Measurements from ENCODE around the gene HIVEP2. TPM values are rescaled to one million over a fixed set of nuclear protein-coding genes. Genes with fewer than 3 reads are reported as not detected.

HIVEP2 gene
- total and polyA plus RNA-seq, 3 donors from 2014 or later, result 4.7 to 10.8 (median 10.7) TPM

DNA sequence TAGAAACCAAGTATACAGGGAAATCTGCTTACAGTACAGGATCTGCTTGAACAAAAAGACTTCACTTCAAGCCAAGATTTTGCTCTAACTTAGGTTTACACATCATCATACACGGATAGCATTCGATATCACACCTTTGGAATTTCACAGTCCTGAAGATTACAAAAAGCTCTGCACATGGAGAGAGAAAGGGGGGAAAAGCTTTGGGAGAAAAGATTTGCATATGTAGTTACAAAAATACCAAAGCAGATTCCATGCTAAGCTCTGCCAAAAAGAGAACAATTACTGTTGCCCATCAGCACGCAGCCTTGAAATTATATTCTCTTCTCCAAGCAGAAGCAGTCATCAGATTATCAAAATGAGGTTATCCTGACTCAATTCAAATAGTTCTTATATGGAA is 62.0 kb downstream of the HIVEP2 start:
- intact Hi-C loops (cut with DNase I; ENCODE audit: low total_unique reads), result no loop called here
- H3K4me1 ChIP-seq, result peaks cover 14% of the 10 kb centered on the region
- H3K27me3 ChIP-seq, result no peaks in the 10 kb centered on the region
- WGBS, 2 donors, result 61 to 64% methylated on average over 3 of the region's 3 CpGs
- H3K4me3 ChIP-seq, result no peak overlapping the region
- H3K36me3 ChIP-seq (ENCODE audit: low read depth, missing control alignments), result no peaks in the 10 kb centered on the region
- H3K27ac ChIP-seq, result no peak overlapping the region
- no peaks in the 10 kb centered on the region for H3K9me3 ChIP-seq
- no peak for TF ChIP-seq POLR2A (IDR thresholded peaks at IDR 0.05)
- TF ChIP-seq, protein P1, sequence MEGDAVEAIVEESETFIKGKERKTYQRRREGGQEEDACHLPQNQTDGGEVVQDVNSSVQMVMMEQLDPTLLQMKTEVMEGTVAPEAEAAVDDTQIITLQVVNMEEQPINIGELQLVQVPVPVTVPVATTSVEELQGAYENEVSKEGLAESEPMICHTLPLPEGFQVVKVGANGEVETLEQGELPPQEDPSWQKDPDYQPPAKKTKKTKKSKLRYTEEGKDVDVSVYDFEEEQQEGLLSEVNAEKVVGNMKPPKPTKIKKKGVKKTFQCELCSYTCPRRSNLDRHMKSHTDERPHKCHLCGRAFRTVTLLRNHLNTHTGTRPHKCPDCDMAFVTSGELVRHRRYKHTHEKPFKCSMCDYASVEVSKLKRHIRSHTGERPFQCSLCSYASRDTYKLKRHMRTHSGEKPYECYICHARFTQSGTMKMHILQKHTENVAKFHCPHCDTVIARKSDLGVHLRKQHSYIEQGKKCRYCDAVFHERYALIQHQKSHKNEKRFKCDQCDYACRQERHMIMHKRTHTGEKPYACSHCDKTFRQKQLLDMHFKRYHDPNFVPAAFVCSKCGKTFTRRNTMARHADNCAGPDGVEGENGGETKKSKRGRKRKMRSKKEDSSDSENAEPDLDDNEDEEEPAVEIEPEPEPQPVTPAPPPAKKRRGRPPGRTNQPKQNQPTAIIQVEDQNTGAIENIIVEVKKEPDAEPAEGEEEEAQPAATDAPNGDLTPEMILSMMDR (IDR thresholded peaks at IDR 0.05), result no peak
- DNase-seq, result no peak

DNA sequence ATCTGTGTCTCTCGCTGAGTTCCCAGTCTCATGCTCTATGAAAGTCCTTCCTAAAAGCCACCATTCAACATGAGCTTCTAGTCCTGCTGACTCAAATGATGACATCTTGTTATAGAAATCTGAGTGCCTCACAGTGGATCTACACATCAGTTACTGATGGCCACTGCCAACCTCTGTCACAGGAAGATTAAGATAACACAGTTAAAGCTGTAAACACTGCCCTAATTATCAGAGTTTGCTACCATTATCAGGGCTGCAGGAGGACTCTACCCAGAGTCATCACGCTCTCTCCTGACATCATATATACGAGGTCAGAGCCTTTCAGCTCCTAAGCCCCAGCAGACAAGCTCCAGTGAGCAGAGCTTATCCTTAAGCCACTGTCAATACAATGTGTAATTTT is 63.2 kb downstream of the HIVEP2 start:
- peaks cover 13% of the 10 kb centered on the region for H3K4me1 ChIP-seq
- H3K27ac ChIP-seq, result no peak overlapping the region
- no peaks in the 10 kb centered on the region for H3K27me3 ChIP-seq
- no peaks in the 10 kb centered on the region for H3K9me3 ChIP-seq
- no peaks in the 10 kb centered on the region for H3K36me3 ChIP-seq (ENCODE audit: low read depth, missing control alignments)
- DNase-seq, result no peak
- TF ChIP-seq POLR2A (IDR thresholded peaks at IDR 0.05), result no peak
- TF ChIP-seq, protein P1 (IDR thresholded peaks at IDR 0.05), result no peak
- no peak overlapping the region for H3K4me3 ChIP-seq
- 80 to 89% methylated on average over 3 of the region's 3 CpGs for WGBS, 2 donors
- intact Hi-C loops (cut with DNase I; ENCODE audit: low total_unique reads), result no loop called here

DNA sequence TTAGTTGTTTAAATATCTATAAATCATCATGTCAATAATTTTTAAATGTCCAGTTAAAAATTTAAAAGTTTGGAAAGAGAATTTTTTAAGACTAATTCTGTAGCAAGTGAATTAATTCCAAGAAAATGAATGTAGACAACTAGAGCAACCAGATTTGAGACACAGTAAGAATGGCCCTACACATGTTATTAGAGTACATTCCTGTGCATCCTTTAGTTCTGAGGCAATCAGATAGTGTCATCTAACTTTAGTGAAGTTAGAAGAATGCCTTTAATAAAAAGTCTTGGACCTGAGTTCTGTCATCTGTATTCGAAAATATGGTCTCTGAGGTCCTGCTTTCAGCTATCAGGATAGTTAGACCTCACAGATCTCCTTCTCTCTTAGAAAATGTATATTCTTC is 63.7 kb downstream of the HIVEP2 start:
- intact Hi-C loops (cut with DNase I; ENCODE audit: low total_unique reads), result no loop called here
- TF ChIP-seq, protein P1 (IDR thresholded peaks at IDR 0.05), result no peak
- TF ChIP-seq POLR2A (IDR thresholded peaks at IDR 0.05), result no peak
- WGBS, 2 donors, result 93 to 97% methylated on average over 1 of the region's 1 CpG
- Histone ChIP-seq H3K9me3 (no peaks in the 10 kb centered on the region), H3K27me3 (no peaks in the 10 kb centered on the region), H3K27ac (no peak overlapping the region), H3K4me3 (no peak overlapping the region), H3K4me1 (peaks cover 9% of the 10 kb centered on the region), H3K36me3 (ENCODE audit: low read depth, missing control alignments) (no peaks in the 10 kb centered on the region)
- no peak for DNase-seq

DNA sequence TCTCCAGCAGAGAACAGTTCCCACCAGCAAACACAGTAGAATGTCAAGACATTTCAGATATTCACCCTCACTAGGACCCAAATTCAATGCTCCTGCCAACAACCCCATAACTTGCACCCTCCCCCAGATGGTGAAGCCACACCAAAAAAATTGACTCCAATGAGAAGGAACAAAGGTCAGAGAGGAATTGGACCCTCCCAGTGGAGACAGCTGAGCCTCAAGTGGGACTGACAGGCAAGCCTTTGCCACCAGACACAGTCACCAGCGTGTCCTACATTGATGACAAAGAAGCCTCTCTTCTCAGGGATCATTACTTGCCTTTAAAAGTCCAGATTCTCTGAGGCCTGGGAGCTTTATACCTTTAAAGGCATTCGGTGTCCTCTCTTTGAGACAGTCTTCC is 64.8 kb downstream of the HIVEP2 start:
- intact Hi-C loops (cut with DNase I; ENCODE audit: low total_unique reads), result no loop called here
- Histone ChIP-seq H3K4me3 (no peak overlapping the region), H3K27ac (no peak overlapping the region), H3K9me3 (no peaks in the 10 kb centered on the region), H3K36me3 (ENCODE audit: low read depth, missing control alignments) (no peaks in the 10 kb centered on the region), H3K4me1 (peaks cover 9% of the 10 kb centered on the region), H3K27me3 (no peaks in the 10 kb centered on the region)
- 92 to 97% methylated on average over 2 of the region's 2 CpGs for WGBS, 2 donors
- DNase-seq, result no peak
- no peak for TF ChIP-seq POLR2A (IDR thresholded peaks at IDR 0.05)
- TF ChIP-seq, protein P1 (IDR thresholded peaks at IDR 0.05), result no peak

DNA sequence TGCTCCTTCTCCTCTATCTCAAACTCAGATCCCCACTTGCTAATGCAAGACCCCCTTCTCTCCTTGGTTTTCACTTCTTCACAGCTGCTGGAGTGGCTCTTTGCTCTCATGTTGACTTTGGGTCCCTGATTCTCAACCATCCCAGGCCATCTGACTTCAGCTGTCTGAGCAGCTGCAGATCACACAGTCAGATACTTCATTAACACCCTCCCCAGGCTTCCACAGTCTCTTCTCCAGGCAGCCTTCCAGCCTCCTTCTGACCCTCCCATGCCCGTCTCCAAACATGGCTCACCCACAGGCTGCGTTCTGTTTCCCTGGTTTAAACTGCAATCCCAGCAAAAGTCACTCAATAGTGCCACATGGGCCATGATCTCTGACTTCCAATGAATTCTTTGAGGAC is 65.4 kb downstream of the HIVEP2 start:
- TF ChIP-seq, protein P1 (IDR thresholded peaks at IDR 0.05), result no peak
- no peak for TF ChIP-seq POLR2A (IDR thresholded peaks at IDR 0.05)
- Histone ChIP-seq H3K27ac (no peak overlapping the region), H3K4me3 (no peak overlapping the region), H3K27me3 (no peaks in the 10 kb centered on the region), H3K9me3 (no peaks in the 10 kb centered on the region), H3K4me1 (peaks cover 3% of the 10 kb centered on the region), H3K36me3 (ENCODE audit: low read depth, missing control alignments) (no peaks in the 10 kb centered on the region)
- no peak for DNase-seq
- intact Hi-C loops (cut with DNase I; ENCODE audit: low total_unique reads), result loop anchor here (10.0 kb wide), 1 partner anchor 65 kb away; the partner anchor contains the start of gene HIVEP2
- WGBS, 2 donors, result 76 to 95% methylated on average over 2 of the region's 2 CpGs
